A549 (cell line): ENCODE results near the gene OR10G6.

ENCODE experiments used
- TF ChIP-seq, protein P1 (sequence below): fragments of >200 bp; sonication (Bioruptor Twin); formaldehyde crosslinking; IDR thresholded peaks from 3 replicates; pipeline ENCODE4 v1.5.1; 2016
- TF ChIP-seq, protein P2 (sequence below): fragments of 450-650 bp; IDR thresholded peaks from 2 replicates; pipeline ENCODE4 v1.6.1; 2014; ENCODE audit warnings: antibody characterized with exemption
- TF ChIP-seq, protein P3 (sequence below): fragments of 150-350 bp; IDR thresholded peaks from 2 replicates; pipeline ENCODE4 v1.6.1; 2014; ENCODE audit warnings: low read depth, mild to moderate bottlenecking, low read length

DNA sequence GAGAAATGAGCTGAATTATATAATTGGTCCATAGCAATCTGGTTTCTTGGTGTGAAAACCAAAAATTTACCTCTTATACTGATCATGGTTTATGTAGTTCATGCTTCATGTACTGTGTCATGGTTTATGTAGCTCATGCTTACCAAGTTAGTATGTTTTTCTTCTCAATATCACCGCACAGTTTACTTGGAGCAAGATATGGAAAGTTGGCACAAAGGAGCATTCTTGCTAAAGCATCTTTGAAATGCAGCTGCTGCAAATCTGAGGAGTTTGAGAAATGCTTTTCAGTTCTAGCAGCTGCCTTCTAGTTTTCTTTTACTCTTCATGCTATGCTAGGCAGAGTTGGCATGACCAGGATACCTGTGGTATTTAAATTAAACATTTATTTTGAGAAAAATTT is 41.7 kb upstream of the OR10G6 start:
- TF ChIP-seq, protein P1, sequence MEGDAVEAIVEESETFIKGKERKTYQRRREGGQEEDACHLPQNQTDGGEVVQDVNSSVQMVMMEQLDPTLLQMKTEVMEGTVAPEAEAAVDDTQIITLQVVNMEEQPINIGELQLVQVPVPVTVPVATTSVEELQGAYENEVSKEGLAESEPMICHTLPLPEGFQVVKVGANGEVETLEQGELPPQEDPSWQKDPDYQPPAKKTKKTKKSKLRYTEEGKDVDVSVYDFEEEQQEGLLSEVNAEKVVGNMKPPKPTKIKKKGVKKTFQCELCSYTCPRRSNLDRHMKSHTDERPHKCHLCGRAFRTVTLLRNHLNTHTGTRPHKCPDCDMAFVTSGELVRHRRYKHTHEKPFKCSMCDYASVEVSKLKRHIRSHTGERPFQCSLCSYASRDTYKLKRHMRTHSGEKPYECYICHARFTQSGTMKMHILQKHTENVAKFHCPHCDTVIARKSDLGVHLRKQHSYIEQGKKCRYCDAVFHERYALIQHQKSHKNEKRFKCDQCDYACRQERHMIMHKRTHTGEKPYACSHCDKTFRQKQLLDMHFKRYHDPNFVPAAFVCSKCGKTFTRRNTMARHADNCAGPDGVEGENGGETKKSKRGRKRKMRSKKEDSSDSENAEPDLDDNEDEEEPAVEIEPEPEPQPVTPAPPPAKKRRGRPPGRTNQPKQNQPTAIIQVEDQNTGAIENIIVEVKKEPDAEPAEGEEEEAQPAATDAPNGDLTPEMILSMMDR, result no peak
- TF ChIP-seq, protein P2, sequence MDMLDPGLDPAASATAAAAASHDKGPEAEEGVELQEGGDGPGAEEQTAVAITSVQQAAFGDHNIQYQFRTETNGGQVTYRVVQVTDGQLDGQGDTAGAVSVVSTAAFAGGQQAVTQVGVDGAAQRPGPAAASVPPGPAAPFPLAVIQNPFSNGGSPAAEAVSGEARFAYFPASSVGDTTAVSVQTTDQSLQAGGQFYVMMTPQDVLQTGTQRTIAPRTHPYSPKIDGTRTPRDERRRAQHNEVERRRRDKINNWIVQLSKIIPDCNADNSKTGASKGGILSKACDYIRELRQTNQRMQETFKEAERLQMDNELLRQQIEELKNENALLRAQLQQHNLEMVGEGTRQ, result no peak
- TF ChIP-seq, protein P3, sequence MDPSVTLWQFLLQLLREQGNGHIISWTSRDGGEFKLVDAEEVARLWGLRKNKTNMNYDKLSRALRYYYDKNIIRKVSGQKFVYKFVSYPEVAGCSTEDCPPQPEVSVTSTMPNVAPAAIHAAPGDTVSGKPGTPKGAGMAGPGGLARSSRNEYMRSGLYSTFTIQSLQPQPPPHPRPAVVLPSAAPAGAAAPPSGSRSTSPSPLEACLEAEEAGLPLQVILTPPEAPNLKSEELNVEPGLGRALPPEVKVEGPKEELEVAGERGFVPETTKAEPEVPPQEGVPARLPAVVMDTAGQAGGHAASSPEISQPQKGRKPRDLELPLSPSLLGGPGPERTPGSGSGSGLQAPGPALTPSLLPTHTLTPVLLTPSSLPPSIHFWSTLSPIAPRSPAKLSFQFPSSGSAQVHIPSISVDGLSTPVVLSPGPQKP, result no peak
